ENCODE measurements around the gene TCF7L1.

- TF ChIP-seq, protein P1, sequence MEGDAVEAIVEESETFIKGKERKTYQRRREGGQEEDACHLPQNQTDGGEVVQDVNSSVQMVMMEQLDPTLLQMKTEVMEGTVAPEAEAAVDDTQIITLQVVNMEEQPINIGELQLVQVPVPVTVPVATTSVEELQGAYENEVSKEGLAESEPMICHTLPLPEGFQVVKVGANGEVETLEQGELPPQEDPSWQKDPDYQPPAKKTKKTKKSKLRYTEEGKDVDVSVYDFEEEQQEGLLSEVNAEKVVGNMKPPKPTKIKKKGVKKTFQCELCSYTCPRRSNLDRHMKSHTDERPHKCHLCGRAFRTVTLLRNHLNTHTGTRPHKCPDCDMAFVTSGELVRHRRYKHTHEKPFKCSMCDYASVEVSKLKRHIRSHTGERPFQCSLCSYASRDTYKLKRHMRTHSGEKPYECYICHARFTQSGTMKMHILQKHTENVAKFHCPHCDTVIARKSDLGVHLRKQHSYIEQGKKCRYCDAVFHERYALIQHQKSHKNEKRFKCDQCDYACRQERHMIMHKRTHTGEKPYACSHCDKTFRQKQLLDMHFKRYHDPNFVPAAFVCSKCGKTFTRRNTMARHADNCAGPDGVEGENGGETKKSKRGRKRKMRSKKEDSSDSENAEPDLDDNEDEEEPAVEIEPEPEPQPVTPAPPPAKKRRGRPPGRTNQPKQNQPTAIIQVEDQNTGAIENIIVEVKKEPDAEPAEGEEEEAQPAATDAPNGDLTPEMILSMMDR (IDR thresholded peaks at IDR 0.05) = no peak
- TF ChIP-seq POLR2A (IDR thresholded peaks at IDR 0.05) = no peak
Measured at GRCh38 chr2:85344356-85344954, 211.3 kb downstream of the TCF7L1 start.

All from suprapubic skin (tissue), 3 donors.